Thyroid gland (tissue), 4 donors: ENCODE data around the gene TSC22D1.
"Not testable (repeated sequence)": the region's sequence is repeated elsewhere in the genome, so short reads cannot be mapped to it uniquely, and the experiment has no call there.

ENCODE experiments used
- POLR2A ChIP-seq, 2 donors: fragments of 450-650 bp; IDR thresholded peaks; one replicate each; pipeline ENCODE4 v1.6.1; 2017; ENCODE audit warnings: antibody characterized with exemption in 2 of 2, mild to moderate bottlenecking in 2 of 2, moderate library complexity in 1 of 2
- TF ChIP-seq, protein P1 (sequence below), 6 experiments: fragments of 200-600 bp in 3 of 6; fragments of 450-650 bp in 3 of 6; sonication (generic) in 3 of 6; IDR thresholded peaks; one replicate each; pipeline ENCODE4 v1.5.1; 2016 to 2019; ENCODE audit warnings: antibody characterized with exemption in 6 of 6, mild to moderate bottlenecking in 2 of 6, inconsistent platforms in 1 of 6, moderate library complexity in 1 of 6

DNA sequence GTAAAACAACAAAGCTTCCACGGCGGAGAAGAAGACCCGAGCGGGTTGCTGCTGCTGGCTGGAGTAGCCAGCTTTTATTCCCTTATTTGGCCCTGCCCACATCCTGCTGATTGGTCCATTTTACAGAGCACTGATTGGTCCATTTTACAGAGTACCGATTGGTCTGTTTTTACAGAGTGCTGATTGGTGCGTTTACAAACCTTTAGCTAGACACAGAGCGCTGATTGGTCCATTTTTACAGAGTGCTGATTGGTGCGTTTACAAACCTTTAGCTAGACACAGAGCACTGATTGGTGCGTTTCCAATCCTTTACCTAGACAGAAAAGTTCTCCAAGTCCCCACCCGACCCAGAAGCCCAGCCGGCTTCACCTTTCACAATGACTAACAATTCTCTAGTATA, 119.9 kb downstream of the TSC22D1 start:
- TF ChIP-seq POLR2A (IDR thresholded peaks at IDR 0.05), result not testable (repeated sequence)
- TF ChIP-seq, protein P1, sequence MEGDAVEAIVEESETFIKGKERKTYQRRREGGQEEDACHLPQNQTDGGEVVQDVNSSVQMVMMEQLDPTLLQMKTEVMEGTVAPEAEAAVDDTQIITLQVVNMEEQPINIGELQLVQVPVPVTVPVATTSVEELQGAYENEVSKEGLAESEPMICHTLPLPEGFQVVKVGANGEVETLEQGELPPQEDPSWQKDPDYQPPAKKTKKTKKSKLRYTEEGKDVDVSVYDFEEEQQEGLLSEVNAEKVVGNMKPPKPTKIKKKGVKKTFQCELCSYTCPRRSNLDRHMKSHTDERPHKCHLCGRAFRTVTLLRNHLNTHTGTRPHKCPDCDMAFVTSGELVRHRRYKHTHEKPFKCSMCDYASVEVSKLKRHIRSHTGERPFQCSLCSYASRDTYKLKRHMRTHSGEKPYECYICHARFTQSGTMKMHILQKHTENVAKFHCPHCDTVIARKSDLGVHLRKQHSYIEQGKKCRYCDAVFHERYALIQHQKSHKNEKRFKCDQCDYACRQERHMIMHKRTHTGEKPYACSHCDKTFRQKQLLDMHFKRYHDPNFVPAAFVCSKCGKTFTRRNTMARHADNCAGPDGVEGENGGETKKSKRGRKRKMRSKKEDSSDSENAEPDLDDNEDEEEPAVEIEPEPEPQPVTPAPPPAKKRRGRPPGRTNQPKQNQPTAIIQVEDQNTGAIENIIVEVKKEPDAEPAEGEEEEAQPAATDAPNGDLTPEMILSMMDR (IDR thresholded peaks at IDR 0.05), result not testable (repeated sequence)
